Caco-2 (cell line): ENCODE data around the gene PTPRN. TPM values are rescaled to one million over a fixed set of nuclear protein-coding genes. Genes with fewer than 3 reads are reported as not detected.

Experiments
- BruUV-seq: library from RNA; stranded (reverse); fragments of 400-500 nt; replicated peaks from 2 replicates; lab custom pipeline; 2021; lab: Mats Ljungman, UMichigan
- CTCF ChIA-PET: fragments of 300-600 bp; sonication (Branson Sonifier 250); formaldehyde crosslinking; loops from one replicate; lab custom pipeline; 2022; ENCODE audit warnings: antibody characterized with exemption; lab: Charles Lee
- POLR2A ChIA-PET: fragments of 300-600 bp; sonication (Branson Sonifier 250); formaldehyde crosslinking; loops from one replicate; lab custom pipeline; 2022; ENCODE audit warnings: antibody characterized with exemption; lab: Charles Lee
- DNase-seq, 2 experiments: peaks; one replicate each; pipeline versions ENCODE4 v3.0.0 to v3.0.0-alpha.2; 2020 to 2022
- H3K27me3 ChIP-seq: replicated peaks from 2 replicates; pipeline ENCODE4 v1.6.0; 2011; ENCODE audit warnings: low read length; ENCODE audit not compliant: control insufficient read depth, insufficient read depth
- H3K36me3 ChIP-seq: 2 replicates; pipeline ENCODE4 v1.5.1; 2011; ENCODE audit warnings: low read length; ENCODE audit not compliant: control insufficient read depth, insufficient read depth
- H3K4me1 ChIP-seq: fragments of 250-450 bp; sonication (Bioruptor Pico); 2 replicates; pipeline ENCODE4 v1.5.1; 2020; ENCODE audit warnings: mild to moderate bottlenecking
- H3K4me3 ChIP-seq: 2 replicates; pipeline ENCODE4 v1.5.1; 2011; ENCODE audit warnings: low read depth, mild to moderate bottlenecking, control low read depth, low read length
- H3K9me3 ChIP-seq: fragments of 250-450 bp; sonication (Bioruptor Pico); 2 replicates; pipeline ENCODE4 v1.5.1; 2020; ENCODE audit warnings: mild to moderate bottlenecking, moderate library complexity
- H3K27ac Mint-ChIP-seq: one replicate; pipeline ENCODE4 v1.8.0; 2022; ENCODE audit warnings: mixed read lengths; ENCODE audit not compliant: unreplicated experiment
- H3K27me3 Mint-ChIP-seq: one replicate; pipeline ENCODE4 v1.8.0; 2022; ENCODE audit warnings: mixed read lengths; ENCODE audit not compliant: insufficient read depth, unreplicated experiment
- H3K36me3 Mint-ChIP-seq: one replicate; pipeline ENCODE4 v1.8.0; 2022; ENCODE audit warnings: mild to moderate bottlenecking, mixed read lengths; ENCODE audit not compliant: insufficient read depth, unreplicated experiment
- H3K4me1 Mint-ChIP-seq: one replicate; pipeline ENCODE4 v1.8.0; 2022; ENCODE audit warnings: low read depth, mixed read lengths; ENCODE audit not compliant: unreplicated experiment
- H3K4me3 Mint-ChIP-seq: one replicate; pipeline ENCODE4 v1.8.0; 2022; ENCODE audit warnings: mild to moderate bottlenecking, moderate library complexity, mixed read lengths; ENCODE audit not compliant: unreplicated experiment
- H3K9me3 Mint-ChIP-seq: one replicate; pipeline ENCODE4 v1.8.0; 2022; ENCODE audit warnings: mixed read lengths; ENCODE audit not compliant: unreplicated experiment
- CTCF ChIP-seq, 2 experiments: fragments of 200-600 bp in 1 of 2; IDR thresholded peaks; 1 replicate in 1 of 2; 2 replicates in 1 of 2; pipeline versions ENCODE4 v1.5.1 to v1.8.0; 2011 to 2022; ENCODE audit warnings: antibody characterized with exemption in 1 of 2, control low read depth in 1 of 2, inconsistent platforms in 1 of 2, low read depth in 1 of 2, low read length in 1 of 2, mild to moderate bottlenecking in 1 of 2, moderate library complexity in 1 of 2; ENCODE audit not compliant: insufficient read depth in 1 of 2, severe bottlenecking in 1 of 2, unreplicated experiment in 1 of 2
- intact Hi-C: fragments of 100-400 bp; cut with micrococcal nuclease; formaldehyde crosslinking; loops from one replicate; pipeline ENCODE4 v1.10.0; 2022; ENCODE audit not compliant: unreplicated experiment
- total RNA-seq: library from RNA; stranded (reverse); gene quantifications from 2 replicates; pipeline ENCODE4 v1.2.3, GENCODE V29; 2022

Gene PTPRN
- total RNA-seq, 1 experiment from 2014 or later = not detected

GRCh38 chr2:219251656-219252055 is 57.5 kb downstream of the PTPRN start:
- ChIA-PET CTCF (interaction anchor here (0.9 kb wide), 1 partner anchor 23 kb away, joined by 5 read pairs; no protein-coding TSS in a partner anchor), POLR2A (interaction anchor here (0.6 kb wide), 1 partner anchor 136 kb away, joined by 3 read pairs; the partner anchor contains the start of gene DNPEP)
- H3K4me1 Mint-ChIP-seq = peaks cover 37% of the 10 kb centered on the region
- H3K9me3 ChIP-seq = no peaks in the 10 kb centered on the region
- H3K27me3 Mint-ChIP-seq = peaks cover 4% of the 10 kb centered on the region
- intact Hi-C loops = no loop called here
- no peaks in the 10 kb centered on the region for H3K27me3 ChIP-seq
- H3K27ac Mint-ChIP-seq = no peak overlapping the region
- H3K4me3 Mint-ChIP-seq = no peak overlapping the region
- H3K36me3 ChIP-seq = no peaks in the 10 kb centered on the region; the same call in 1 of the 2 replicates
- H3K4me1 ChIP-seq = peaks cover 31% of the 10 kb centered on the region
- H3K36me3 Mint-ChIP-seq = peaks cover 8% of the 10 kb centered on the region
- no TSS peak for BruUV-seq
- TF ChIP-seq CTCF (IDR thresholded peaks at IDR 0.05; ENCODE audit: insufficient read depth in 1 of 2, low read depth in 1 of 2, low read length in 1 of 2, severe bottlenecking in 1 of 2, unreplicated experiment in 1 of 2) = no peak
- no peak for DNase-seq
- no peaks in the 10 kb centered on the region for H3K9me3 Mint-ChIP-seq
- H3K4me3 ChIP-seq = no peak overlapping the region

GRCh38 chr2:219250049-219250781 is 59.0 kb downstream of the PTPRN start:
- intact Hi-C loops = no loop called here
- CTCF ChIA-PET = interaction anchor here (0.6 to 2.6 kb wide), 9 partner anchors 13 to 192 kb away, joined by 3 to 25 read pairs (median 4); partner anchors contain the start of genes DNAJB2 and ZFAND2B
- peaks cover 4% of the 10 kb centered on the region for H3K27me3 Mint-ChIP-seq

More at GRCh38 chr2:219250049-219250781, 59.0 kb downstream of the PTPRN start:
- no peak overlapping the region for H3K4me3 ChIP-seq
- H3K36me3 ChIP-seq = no peaks in the 10 kb centered on the region; the same call in 1 of the 2 replicates
- Mint-ChIP-seq H3K4me1 (peaks cover 37% of the 10 kb centered on the region), H3K9me3 (no peaks in the 10 kb centered on the region), H3K27ac (peak overlapping the region; percentile 55), H3K4me3 (no peak overlapping the region), H3K36me3 (peaks cover 15% of the 10 kb centered on the region)
- BruUV-seq = no TSS peak
- H3K9me3 ChIP-seq = no peaks in the 10 kb centered on the region
- POLR2A ChIA-PET = interaction anchor here (1.3 to 1.5 kb wide), 4 partner anchors 24 to 74 kb away, joined by 4 to 12 read pairs (median 5); partner anchors contain the start of genes CNPPD1 and DNAJB2
- no peak for TF ChIP-seq CTCF (IDR thresholded peaks at IDR 0.05; ENCODE audit: insufficient read depth in 1 of 2, low read depth in 1 of 2, low read length in 1 of 2, severe bottlenecking in 1 of 2, unreplicated experiment in 1 of 2)
- H3K4me1 ChIP-seq = peaks cover 39% of the 10 kb centered on the region
- DNase-seq = no peak
- no peaks in the 10 kb centered on the region for H3K27me3 ChIP-seq
